ENCODE data around the gene FOXO3.

Gene FOXO3

GRCh38 chr6:108566406-108566805 is 5.7 kb downstream of the FOXO3 start:
- H3K4me3 ChIP-seq (replicated peaks; ENCODE audit: low read depth, low read length), result no peak overlapping the region; the same call in 1 of the 2 replicates
- no peaks in the 10 kb centered on the region for H3K27me3 ChIP-seq (replicated peaks; ENCODE audit: control insufficient read depth, insufficient read depth, low read length)
- DNase-seq (ENCODE audit: extremely low read depth, insufficient read length), result no peak
- TF ChIP-seq, protein P1, sequence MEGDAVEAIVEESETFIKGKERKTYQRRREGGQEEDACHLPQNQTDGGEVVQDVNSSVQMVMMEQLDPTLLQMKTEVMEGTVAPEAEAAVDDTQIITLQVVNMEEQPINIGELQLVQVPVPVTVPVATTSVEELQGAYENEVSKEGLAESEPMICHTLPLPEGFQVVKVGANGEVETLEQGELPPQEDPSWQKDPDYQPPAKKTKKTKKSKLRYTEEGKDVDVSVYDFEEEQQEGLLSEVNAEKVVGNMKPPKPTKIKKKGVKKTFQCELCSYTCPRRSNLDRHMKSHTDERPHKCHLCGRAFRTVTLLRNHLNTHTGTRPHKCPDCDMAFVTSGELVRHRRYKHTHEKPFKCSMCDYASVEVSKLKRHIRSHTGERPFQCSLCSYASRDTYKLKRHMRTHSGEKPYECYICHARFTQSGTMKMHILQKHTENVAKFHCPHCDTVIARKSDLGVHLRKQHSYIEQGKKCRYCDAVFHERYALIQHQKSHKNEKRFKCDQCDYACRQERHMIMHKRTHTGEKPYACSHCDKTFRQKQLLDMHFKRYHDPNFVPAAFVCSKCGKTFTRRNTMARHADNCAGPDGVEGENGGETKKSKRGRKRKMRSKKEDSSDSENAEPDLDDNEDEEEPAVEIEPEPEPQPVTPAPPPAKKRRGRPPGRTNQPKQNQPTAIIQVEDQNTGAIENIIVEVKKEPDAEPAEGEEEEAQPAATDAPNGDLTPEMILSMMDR (IDR thresholded peaks at IDR 0.05; ENCODE audit: insufficient read depth, low read length, poor library complexity, severe bottlenecking), result no peak
- peaks cover 13% of the 10 kb centered on the region for H3K36me3 ChIP-seq (ENCODE audit: control insufficient read depth, insufficient read depth, low read length)

GRCh38 chr6:108568101-108568500 is 7.4 kb downstream of the FOXO3 start:
- DNase-seq (ENCODE audit: extremely low read depth, insufficient read length), result no peak
- Histone ChIP-seq H3K36me3 (ENCODE audit: control insufficient read depth, insufficient read depth, low read length) (peaks cover 16% of the 10 kb centered on the region), H3K4me3 (replicated peaks; ENCODE audit: low read depth, low read length) (no peak overlapping the region), H3K27me3 (replicated peaks; ENCODE audit: control insufficient read depth, insufficient read depth, low read length) (no peaks in the 10 kb centered on the region)
- TF ChIP-seq, protein P1 (IDR thresholded peaks at IDR 0.05; ENCODE audit: insufficient read depth, low read length, poor library complexity, severe bottlenecking), result no peak

GRCh38 chr6:108568551-108569305 is 8.0 kb downstream of the FOXO3 start:
- Histone ChIP-seq H3K4me3 (replicated peaks; ENCODE audit: low read depth, low read length) (no peak overlapping the region), H3K36me3 (ENCODE audit: control insufficient read depth, insufficient read depth, low read length) (peaks cover 16% of the 10 kb centered on the region), H3K27me3 (replicated peaks; ENCODE audit: control insufficient read depth, insufficient read depth, low read length) (no peaks in the 10 kb centered on the region)
- DNase-seq (ENCODE audit: extremely low read depth, insufficient read length), result no peak
- TF ChIP-seq, protein P1 (IDR thresholded peaks at IDR 0.05; ENCODE audit: insufficient read depth, low read length, poor library complexity, severe bottlenecking), result no peak

DNA sequence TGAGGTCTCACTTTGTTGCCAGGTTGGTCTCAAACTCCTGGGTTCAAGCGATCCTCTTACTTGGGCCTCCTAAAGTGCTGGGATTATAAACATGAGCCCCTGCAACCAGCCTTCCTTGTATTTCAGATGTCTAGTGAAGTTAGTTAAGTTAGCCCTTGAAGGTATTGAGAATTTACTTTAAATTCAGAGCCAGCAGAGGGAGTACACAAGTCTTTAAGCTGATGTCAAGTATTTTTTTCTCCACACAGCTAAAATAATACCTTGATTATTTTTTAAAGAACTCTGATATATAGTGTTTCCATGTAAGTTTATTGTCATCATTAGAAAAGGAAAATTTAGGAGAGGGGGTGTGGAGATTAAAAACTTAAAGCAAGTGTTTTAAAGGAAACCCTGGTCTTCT is 9.8 kb downstream of the FOXO3 start:
- TF ChIP-seq, protein P1 (IDR thresholded peaks at IDR 0.05; ENCODE audit: insufficient read depth, low read length, poor library complexity, severe bottlenecking), result peak; percentile 10

DNA sequence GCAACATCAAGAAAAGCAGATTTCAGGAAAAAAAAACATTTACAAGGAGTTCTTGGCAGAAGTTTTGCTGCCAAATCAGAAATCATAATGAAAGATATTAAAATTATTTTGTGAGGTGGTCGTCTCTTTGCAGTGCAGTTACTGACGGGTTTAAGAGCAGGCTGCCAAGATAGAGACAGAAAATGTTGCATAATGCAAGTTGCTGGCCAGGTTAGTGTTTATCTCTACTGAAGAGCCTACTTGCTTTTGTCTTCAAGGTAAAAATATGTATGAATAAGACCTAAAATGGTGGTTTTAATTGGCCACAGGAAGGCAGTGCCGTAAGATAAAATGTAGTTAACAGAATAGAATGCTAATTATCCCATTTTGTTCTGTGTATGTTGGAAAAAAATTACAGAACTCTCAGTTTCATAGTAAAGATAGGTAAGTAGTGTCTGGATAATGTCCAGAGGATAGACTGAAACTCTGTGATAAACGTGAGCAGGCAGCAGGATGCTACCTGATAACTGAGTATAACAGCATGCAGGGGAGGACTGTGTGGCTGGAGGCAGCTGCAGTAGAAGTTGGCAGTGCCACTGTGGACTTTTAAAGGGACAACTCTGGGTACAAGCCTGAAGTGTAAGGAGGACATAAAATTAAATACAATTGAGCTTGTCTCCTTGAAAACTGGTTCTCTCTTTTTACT is 13.9 kb downstream of the FOXO3 start:
- H3K27me3 ChIP-seq (replicated peaks; ENCODE audit: control insufficient read depth, insufficient read depth, low read length), result no peaks in the 10 kb centered on the region
- H3K36me3 ChIP-seq (ENCODE audit: control insufficient read depth, insufficient read depth, low read length), result peaks cover 6% of the 10 kb centered on the region
- no peak for DNase-seq (ENCODE audit: extremely low read depth, insufficient read length)
- TF ChIP-seq, protein P1 (IDR thresholded peaks at IDR 0.05; ENCODE audit: insufficient read depth, low read length, poor library complexity, severe bottlenecking), result no peak
- no peak overlapping the region for H3K4me3 ChIP-seq (replicated peaks; ENCODE audit: low read depth, low read length)

More for the DNA sequence above, 9.8 kb downstream of the FOXO3 start:
- no peak overlapping the region for H3K4me3 ChIP-seq (replicated peaks; ENCODE audit: low read depth, low read length)
- H3K27me3 ChIP-seq (replicated peaks; ENCODE audit: control insufficient read depth, insufficient read depth, low read length), result no peaks in the 10 kb centered on the region
- H3K36me3 ChIP-seq (ENCODE audit: control insufficient read depth, insufficient read depth, low read length), result peaks cover 16% of the 10 kb centered on the region
- DNase-seq (ENCODE audit: extremely low read depth, insufficient read length), result no peak
